Activated CD4-positive, CD25-positive, alpha-beta regulatory T cell treated with anti-CD3 and anti-CD28 coated beads, Interleukin-2, amount 50 U/mL, for 72 hours (primary cell): Measurements from ENCODE around the gene ALB.

Experiments used
- DNase-seq: peaks from one replicate; pipeline ENCODE4 v3.0.0; 2021

Gene ALB

GRCh38 chr4:73409012-73409862, 5.2 kb downstream of the ALB start:
- DNase-seq: no peak

DNA sequence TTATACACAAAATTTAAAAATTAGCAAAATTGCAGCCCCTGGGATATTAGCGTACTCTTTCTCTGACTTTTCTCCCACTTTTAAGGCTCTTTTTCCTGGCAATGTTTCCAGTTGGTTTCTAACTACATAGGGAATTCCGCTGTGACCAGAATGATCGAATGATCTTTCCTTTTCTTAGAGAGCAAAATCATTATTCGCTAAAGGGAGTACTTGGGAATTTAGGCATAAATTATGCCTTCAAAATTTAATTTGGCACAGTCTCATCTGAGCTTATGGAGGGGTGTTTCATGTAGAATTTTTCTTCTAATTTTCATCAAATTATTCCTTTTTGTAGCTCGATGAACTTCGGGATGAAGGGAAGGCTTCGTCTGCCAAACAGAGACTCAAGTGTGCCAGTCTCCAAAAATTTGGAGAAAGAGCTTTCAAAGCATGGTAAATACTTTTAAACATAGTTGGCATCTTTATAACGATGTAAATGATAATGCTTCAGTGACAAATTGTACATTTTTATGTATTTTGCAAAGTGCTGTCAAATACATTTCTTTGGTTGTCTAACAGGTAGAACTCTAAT, 6.0 kb downstream of the ALB start:
- no peak for DNase-seq

GRCh38 chr4:73410916-73411730, 7.0 kb downstream of the ALB start:
- DNase-seq: no peak

GRCh38 chr4:73411731-73412414, 7.8 kb downstream of the ALB start:
- no peak for DNase-seq

GRCh38 chr4:73413294-73413755, 9.2 kb downstream of the ALB start:
- DNase-seq: no peak

- no peak for DNase-seq
Measured at GRCh38 chr4:73414936-73415271, 10.8 kb downstream of the ALB start.

DNA sequence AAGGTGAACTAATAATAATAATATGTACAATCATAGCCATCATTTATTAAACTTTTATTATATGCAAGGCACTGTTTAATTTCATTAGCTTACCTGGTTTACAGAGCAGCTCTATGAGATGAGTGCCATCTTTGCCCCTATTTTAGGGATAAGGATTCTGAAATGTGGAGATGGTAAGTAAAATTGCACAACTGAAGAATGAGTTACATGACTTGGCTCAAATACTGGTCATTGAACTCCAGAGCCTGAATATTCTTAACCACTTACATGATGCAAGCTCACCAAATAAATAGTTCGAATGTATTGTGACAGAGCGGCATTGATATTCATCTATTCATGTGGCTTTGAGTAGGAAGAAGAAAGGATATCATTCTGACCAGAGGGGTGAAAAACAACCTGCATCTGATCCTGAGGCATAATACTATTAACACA, 11.7 kb downstream of the ALB start:
- no peak for DNase-seq

DNA sequence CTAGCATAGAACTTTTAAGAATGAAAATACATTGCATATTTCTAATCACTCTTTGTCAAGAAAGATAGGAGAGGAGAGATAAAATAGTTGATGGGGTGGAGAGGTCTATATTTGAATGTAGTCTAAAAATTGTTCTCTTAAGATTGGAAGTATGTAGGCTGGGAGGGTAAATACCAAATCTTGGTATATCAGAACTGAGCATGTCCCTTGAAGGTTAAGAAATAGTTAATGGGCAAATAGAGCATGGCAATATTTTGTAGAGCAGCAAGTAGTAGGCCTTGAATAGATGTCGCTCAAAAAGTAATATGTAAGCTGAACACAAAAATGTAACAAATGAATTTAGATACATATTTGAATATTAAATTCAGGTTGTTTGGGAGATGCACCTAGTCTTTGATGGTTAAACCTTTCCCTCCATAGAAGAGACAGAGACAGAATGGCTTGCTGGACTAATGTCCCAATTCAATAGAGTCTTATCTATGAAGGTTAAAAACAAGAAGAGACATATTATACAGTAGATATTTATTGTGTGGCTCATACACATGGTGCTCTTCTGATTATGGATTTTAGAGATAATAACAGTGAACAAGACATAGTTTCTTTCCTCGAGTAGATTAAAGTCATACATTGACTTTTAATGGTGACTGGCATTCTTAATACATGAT, 12.5 kb downstream of the ALB start:
- no peak for DNase-seq

- DNase-seq: no peak
Measured at GRCh38 chr4:73417342-73417741, 13.3 kb downstream of the ALB start.

DNA sequence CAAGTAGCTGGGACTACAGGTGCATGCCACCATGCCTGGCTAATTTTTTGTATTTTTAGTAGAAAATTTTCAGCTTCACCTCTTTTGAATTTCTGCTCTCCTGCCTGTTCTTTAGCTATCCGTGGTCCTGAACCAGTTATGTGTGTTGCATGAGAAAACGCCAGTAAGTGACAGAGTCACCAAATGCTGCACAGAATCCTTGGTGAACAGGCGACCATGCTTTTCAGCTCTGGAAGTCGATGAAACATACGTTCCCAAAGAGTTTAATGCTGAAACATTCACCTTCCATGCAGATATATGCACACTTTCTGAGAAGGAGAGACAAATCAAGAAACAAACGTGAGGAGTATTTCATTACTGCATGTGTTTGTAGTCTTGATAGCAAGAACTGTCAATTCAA, 13.9 kb downstream of the ALB start:
- no peak for DNase-seq

GRCh38 chr4:73418677-73419076, 14.6 kb downstream of the ALB start:
- no peak for DNase-seq

DNA sequence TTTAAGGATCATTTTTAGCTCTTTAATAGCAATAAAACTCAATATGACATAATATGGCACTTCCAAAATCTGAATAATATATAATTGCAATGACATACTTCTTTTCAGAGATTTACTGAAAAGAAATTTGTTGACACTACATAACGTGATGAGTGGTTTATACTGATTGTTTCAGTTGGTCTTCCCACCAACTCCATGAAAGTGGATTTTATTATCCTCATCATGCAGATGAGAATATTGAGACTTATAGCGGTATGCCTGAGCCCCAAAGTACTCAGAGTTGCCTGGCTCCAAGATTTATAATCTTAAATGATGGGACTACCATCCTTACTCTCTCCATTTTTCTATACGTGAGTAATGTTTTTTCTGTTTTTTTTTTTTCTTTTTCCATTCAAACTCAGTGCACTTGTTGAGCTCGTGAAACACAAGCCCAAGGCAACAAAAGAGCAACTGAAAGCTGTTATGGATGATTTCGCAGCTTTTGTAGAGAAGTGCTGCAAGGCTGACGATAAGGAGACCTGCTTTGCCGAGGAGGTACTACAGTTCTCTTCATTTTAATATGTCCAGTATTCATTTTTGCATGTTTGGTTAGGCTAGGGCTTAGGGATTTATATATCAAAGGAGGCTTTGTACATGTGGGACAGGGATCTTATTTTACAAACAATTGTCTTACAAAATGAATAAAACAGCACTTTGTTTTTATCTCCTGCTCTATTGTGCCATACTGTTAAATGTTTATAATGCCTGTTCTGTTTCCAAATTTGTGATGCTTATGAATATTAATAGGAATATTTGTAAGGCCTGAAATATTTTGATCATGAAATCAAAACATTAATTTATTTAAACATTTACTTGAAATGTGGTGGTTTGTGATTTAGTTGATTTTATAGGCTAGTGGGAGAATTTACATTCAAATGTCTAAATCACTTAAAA, 15.3 kb downstream of the ALB start:
- DNase-seq: no peak

- DNase-seq: no peak
Measured at GRCh38 chr4:73420615-73421014, 16.5 kb downstream of the ALB start.

DNA sequence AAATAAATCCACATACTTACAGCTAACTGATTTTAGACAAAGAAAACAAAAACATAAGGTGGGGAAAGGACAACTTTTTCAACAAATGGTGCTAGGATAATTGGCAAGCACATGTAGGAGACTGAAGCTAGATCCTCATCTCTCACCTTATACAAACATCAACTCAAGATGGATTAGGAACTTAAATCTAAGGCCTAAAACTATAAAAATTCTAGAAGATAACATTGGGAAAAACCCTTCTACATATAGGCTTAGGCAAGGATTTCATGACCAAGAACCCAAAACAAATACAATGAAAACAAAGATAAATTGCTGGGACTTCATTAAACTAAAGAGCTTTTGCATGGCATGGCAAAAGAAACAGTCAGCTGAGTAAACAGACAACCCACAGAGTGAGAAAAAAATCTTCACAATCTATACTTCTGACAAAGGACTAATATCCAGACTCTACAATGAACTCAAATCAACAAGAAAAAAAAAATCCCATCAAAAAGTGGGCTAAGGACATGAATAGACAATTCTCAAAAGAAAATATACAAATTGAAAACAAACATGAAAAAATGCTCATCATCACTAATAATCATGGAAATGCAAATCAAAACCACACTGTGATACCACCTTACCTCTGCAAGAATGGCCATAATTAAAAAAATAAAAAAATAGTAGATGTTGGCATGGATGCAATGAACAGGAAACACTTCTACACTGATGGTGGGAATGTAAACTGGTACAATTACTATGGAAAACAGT, 17.8 kb downstream of the ALB start:
- DNase-seq: no peak

- no peak for DNase-seq
Measured at GRCh38 chr4:73422458-73422752, 18.3 kb downstream of the ALB start.

DNA sequence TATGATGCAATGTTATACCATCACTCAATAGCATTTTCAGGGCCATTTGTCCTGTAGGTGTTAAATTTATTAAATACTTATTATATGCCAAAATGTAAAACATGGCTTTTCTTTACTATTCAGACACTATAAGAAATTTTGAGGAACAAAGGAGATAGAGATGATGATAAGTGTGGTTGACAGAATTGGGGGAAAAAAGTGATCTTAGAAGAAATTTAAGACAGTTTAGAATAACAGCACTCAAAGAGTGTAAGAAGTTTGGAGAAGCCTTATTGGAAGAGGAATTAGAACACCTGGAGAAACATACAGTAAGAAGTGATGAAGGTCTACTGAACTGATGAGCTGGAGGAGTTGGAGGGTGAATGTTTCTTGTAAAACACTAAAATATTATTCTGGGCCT, 19.1 kb downstream of the ALB start:
- DNase-seq: no peak

- DNase-seq: no peak
Measured at GRCh38 chr4:73426666-73427065, 22.6 kb downstream of the ALB start.

- DNase-seq: no peak
Measured at GRCh38 chr4:73429118-73429517, 25.0 kb downstream of the ALB start.

GRCh38 chr4:73429826-73430587, 25.9 kb downstream of the ALB start:
- DNase-seq: no peak

GRCh38 chr4:73431813-73432168, 27.7 kb downstream of the ALB start:
- DNase-seq: no peak
